GF-D8 (cell line): ENCODE results near the gene CAMP.
A peak's percentile ranks its signal among the peaks of the same experiment; 100 is the strongest.
"Not testable (repeated sequence)": the region's sequence is repeated elsewhere in the genome, so short reads cannot be mapped to it uniquely, and the experiment has no call there.

Experiments used
- DNase-seq: peaks from one replicate; lab custom pipeline; 2025; lab: John Stamatoyannopoulos, UW

Gene CAMP

DNA sequence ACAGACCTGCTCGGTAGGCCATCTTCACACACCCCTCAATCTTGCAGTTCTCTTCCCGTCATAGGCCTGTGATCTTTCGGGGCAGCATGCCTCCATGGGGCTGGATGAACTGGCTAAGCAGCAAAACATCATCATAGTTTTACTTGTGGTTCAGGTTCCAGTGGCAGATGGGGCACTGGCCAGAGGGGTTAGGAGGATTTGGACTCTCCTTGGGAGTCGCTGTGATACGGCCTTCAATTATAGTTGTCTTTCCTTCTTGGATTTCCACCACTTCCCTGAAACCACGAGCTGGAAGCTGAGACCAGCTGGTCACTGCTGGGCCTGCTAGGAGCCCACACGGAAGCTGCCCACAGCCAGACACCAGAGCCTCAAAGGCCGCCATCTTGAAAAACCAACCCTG, 33.3 kb downstream of the CAMP start:
- DNase-seq: no peak

DNA sequence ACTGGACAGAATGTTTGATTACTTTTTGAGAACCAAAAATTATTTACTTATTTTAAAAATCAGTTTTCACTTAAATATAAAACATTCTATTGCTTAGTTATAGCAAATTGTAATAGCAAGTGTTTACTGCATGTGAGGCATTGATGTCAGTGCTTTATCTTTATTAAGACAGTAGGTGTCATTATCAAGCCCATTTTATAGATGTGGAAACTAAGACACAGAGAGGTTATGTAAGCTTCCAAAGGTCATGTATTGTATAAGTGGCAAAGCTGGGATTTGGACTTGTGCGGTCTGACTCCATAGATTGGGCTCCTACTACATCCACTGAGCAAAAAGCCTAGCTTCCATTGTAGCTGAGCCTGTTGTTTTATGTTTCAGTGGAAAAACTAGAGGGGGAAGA, 35.2 kb downstream of the CAMP start:
- DNase-seq: no peak

DNA sequence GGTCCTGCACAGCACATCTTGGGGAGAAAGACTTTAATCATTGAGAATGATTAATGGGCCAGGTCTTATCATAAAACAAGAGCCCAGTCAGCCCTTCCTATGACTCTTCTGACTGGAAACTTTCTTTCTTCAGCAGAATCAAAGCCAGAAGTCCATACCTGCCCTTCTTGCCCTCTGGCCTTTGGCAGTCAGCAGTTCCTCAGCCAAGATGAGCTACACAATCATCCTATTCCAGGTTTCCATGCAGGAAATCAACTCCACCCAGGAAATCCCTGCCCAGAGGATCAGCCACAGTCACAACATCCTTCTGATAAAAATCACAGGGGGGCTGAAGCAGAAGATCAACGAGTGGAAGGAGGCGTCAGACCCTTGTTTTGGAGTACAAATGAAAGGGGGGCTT, 44.5 kb downstream of the CAMP start:
- DNase-seq: no peak

DNA sequence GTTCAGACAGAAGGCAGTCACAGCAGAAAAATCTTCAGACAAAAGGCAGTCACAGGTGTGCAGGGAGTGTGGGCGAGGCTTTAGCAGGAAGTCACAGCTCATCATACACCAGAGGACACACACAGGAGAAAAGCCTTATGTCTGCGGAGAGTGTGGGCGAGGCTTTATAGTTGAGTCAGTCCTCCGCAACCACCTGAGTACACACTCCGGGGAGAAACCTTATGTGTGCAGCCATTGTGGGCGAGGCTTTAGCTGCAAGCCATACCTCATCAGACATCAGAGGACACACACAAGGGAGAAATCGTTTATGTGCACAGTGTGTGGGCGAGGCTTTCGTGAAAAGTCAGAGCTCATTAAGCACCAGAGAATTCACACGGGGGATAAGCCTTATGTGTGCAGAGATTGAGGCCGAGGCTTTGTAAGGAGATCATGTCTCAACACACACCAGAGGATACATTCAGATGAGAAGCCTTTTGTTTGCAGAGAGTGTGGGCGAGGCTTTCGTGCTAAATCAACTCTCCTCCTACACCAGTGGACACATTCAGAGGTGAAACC, 45.2 kb downstream of the CAMP start:
- no peak for DNase-seq

DNA sequence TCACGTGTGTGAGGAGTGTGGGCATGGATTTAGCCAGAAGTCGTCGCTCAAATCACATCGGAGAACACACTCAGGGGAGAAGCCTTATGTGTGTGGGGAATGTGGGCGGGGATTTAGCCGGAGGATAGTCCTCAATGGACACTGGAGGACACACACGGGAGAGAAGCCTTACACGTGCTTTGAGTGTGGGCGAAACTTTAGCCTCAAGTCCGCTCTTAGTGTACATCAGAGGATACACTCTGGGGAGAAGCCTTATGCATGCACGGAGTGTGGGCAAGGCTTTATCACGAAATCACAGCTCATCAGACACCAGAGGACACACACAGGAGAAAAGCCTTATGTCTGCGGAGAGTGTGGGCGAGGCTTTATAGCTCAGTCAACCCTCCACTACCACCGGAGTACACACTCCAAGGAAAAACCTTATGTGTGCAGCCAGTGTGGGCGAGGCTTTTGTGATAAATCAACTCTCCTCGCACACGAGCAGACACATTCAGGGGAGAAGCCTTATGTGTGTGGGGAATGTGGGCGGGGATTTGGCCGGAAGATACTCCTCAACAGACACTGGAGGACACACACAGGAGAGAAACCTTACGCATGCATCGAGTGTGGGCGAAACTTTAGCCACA, 45.8 kb downstream of the CAMP start:
- no peak for DNase-seq

DNA sequence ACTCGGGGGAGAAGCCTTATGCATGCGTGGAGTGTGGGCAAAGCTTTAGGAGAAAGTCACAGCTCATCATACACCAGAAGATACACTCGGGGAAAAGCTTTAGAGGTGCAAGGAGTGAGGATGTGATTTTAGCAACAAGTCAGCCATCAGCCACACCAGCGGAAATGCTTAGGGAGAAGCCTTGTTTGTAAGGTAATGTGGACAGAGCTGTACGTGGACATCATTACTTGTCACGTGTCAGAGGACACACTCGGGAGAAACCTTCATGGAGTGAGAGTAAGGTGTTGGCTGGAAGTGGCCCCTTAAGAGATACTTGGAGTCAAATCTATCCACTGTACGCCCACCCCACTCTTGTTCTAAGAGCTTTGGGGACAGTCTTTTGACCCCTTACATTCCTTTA, 46.3 kb downstream of the CAMP start:
- no peak for DNase-seq

DNA sequence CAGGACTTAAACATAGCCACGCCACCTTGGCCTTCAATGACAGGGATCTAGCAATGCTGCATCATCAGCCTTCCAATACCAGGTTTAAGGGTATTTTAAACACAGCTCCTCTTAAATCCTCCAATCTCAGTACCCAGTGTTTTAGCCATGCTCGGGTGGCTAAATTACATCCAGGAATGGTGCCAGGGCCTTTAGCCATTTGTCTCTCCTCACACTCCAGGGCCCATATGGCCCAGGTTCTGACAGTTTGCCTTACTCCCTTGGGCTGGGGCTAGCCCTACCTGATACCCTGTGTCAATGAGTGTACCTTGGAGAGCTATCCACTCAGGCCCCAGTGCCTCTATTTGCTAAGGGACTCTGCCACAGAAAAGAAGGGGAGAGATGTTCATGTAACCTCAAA, 47.0 kb downstream of the CAMP start:
- DNase-seq: no peak

DNA sequence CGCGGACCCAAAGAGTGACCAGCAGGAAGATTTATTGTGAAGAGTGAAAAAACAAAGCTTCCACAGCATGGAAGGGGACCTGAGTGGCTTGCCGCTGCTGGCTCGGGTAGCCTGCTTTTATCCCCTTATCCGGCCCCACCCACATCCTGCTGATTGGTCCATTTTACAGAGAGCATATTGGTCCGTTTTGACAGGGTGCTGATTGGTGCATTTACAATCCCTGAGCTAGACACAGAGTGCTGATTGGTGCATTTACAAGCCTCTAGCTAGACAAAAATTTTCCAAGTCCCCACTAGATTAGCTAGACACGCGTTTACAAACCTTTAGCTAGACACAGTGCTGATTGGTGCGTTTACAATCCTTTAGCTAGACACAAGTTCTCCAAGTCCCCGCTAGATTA, 47.9 kb downstream of the CAMP start:
- DNase-seq: not testable (repeated sequence)

DNA sequence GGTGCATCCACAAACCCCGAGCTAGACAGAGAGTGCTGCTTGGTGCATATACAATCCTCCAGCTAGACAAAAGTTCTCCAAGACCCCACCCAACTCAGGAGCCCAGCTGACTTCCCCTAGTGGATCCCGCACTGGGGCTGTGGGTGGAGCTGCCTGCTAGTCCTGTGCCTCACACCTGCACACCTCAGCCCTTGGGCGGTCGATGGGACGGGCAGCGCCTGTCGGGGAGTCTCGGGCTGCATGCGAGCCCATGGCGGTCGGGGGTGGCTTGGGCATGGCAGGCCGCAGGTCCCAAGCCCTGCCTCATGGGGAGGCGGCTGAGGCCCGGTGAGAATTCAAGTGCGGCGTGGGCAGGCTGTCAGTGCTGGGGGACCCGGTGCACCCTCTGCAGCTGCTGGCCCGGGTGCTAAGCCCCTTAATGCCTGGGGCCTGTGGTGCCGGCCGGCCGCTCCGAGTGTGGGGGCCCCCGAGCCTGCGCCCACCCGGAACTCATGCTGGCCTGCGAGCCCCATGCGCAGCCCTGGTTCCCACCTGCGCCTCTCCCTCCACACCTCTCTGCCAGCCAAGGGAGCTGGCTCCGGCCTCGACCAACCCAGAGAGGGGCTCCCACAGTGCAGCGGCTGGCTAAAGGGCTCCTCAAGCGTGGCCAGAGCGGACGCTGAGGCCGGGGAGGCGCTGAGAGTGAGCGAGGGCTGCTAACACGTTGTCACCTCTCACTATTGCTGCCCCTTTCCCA, 48.6 kb downstream of the CAMP start:
- no peak for DNase-seq

DNA sequence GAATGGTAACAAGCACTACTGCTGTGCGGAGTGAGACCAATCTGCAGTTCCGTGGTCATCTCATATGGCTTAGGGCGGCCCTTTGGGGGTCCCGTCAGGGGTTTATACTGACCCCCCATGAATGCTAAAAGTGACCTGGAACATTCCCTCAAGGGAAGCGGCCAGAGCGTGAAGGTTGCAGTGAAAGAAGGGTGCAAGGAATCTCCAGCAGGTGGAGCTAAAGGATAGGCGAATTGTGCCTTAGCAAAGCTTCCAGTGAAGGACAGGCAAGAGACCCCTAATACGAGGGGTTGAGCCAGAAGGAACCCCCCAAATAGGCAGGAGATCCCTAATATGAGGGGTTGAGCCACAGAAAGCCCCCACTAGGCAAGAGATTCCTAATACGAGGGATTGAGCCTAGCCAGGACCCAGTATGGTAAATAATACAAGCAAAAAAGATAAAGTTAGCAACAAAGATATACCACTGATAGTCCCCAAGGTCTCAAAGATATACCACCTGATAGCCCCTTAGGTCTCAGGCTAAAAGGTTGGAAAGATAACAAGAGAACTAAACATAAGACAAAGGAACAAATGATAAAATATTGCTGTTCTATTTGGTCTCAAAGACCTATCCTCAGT, 50.4 kb downstream of the CAMP start:
- peak; percentile 12 for DNase-seq

DNA sequence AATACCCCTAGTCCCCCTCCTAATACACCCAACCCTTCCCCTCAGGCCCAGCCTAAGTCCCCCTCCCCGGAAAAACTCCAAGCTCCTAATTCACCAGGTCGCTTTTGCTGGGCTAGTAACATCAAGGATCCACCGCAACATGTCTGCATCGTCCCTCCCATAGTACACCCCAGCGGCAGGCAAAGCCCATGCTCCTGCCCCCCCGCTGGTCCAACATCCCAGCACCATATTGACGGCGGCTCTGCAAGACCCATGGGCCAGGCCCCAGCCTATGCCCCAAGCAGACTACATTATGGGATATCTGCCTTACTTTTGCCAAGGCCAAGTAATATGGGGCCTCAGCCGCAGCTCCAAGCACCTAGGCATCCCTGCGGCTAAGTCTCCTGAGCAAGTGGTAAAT, 51.2 kb downstream of the CAMP start:
- DNase-seq: no peak
